Upper lobe of right lung (tissue), 1 donor: ENCODE measurements around the gene VGLL3. TPM values are rescaled to one million over a fixed set of nuclear protein-coding genes. Genes with fewer than 3 reads are reported as not detected.

Experiments used
- ATAC-seq: fragments of 200-7000 bp; cut with Tn5 transposase; one replicate; pipeline ENCODE4 v1.9.1; 2020; ENCODE audit warnings: mild to moderate bottlenecking, moderate library complexity
- DNase-seq: peaks from one replicate; pipeline ENCODE4 v3.0.0-alpha.2; 2020
- H3K27ac ChIP-seq: fragments of 200-600 bp; one replicate; pipeline ENCODE4 v1.8.0; 2022
- H3K27me3 ChIP-seq: fragments of 200-600 bp; one replicate; pipeline ENCODE4 v1.8.0; 2022; ENCODE audit warnings: mild to moderate bottlenecking
- H3K36me3 ChIP-seq: fragments of 200-600 bp; one replicate; pipeline ENCODE4 v1.8.0; 2022
- H3K4me1 ChIP-seq: fragments of 200-600 bp; one replicate; pipeline ENCODE4 v1.8.0; 2022
- H3K4me3 ChIP-seq: fragments of 200-600 bp; one replicate; pipeline ENCODE4 v1.8.0; 2022; ENCODE audit warnings: mild to moderate bottlenecking
- H3K9me3 ChIP-seq: fragments of 200-600 bp; one replicate; pipeline ENCODE4 v1.8.0; 2022
- CTCF ChIP-seq: fragments of 200-600 bp; IDR thresholded peaks from one replicate; pipeline ENCODE4 v1.8.0; 2022; ENCODE audit warnings: antibody characterized with exemption
- intact Hi-C: fragments of 100-400 bp; cut with DNase I; formaldehyde crosslinking; loops from one replicate; pipeline ENCODE4 v1.11.0; 2022
- total RNA-seq: library from RNA; stranded (reverse); fragmentation: NEBNext Ultra II Directional; extraction: Animal tissue kit (Norgen Biotek cat#: 25700); gene quantifications from one replicate; pipeline ENCODE4 v1.2.1, GENCODE V29; 2021
- donor health status: DM: no; HTN: yes; CAD: no; lungs with severe emphysema.

VGLL3 gene
- total RNA-seq, 1 donor from 2014 or later, result 61.5 TPM

- DNase-seq (no peak), ATAC-seq (peak; percentile 59)
- TF ChIP-seq CTCF, result peak; percentile 61
- H3K4me1 ChIP-seq, result no peaks in the 10 kb centered on the region
- H3K4me3 ChIP-seq, result no peak overlapping the region
- intact Hi-C loops, result no loop called here
- H3K27ac ChIP-seq, result no peak overlapping the region
- H3K9me3 ChIP-seq, result no peaks in the 10 kb centered on the region
- H3K36me3 ChIP-seq, result no peaks in the 10 kb centered on the region
- no peaks in the 10 kb centered on the region for H3K27me3 ChIP-seq
These were observed 21.3 kb downstream of the VGLL3 start for GRCh38 chr3:86969500-86970189.

- H3K27me3 ChIP-seq, result no peaks in the 10 kb centered on the region
- no peak for ATAC-seq
- H3K4me3 ChIP-seq, result no peak overlapping the region
- H3K27ac ChIP-seq, result no peak overlapping the region
- no peaks in the 10 kb centered on the region for H3K36me3 ChIP-seq
- no peaks in the 10 kb centered on the region for H3K4me1 ChIP-seq
- H3K9me3 ChIP-seq, result no peaks in the 10 kb centered on the region
- no peak for TF ChIP-seq CTCF
- intact Hi-C loops, result no loop called here
- no peak for DNase-seq
These were observed 22.6 kb downstream of the VGLL3 start for GRCh38 chr3:86968244-86968932.

DNA sequence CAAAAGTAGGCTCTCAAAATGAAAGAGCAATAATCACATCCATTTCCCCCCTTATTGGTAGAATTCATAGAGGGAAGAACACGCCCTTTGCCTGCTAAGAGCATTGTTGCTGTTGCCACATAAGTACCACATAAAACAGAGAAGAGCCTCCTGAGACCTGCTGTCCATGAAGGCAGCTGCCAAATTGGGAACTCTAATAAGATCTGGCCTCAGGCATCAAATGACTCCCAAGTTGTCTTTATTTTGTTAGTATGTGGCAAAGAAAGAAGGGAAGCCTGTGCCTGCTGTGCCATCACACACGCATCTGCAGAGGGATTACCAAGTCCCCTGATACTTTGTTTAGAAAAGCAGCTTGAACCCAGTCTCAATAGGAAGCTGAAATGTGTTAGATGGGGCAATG, 23.9 kb downstream of the VGLL3 start:
- Histone ChIP-seq H3K4me1 (no peaks in the 10 kb centered on the region), H3K4me3 (no peak overlapping the region), H3K36me3 (no peaks in the 10 kb centered on the region), H3K27ac (no peak overlapping the region), H3K27me3 (no peaks in the 10 kb centered on the region), H3K9me3 (no peaks in the 10 kb centered on the region)
- intact Hi-C loops, result no loop called here
- DNase-seq (no peak), ATAC-seq (no peak)
- TF ChIP-seq CTCF, result no peak

DNA sequence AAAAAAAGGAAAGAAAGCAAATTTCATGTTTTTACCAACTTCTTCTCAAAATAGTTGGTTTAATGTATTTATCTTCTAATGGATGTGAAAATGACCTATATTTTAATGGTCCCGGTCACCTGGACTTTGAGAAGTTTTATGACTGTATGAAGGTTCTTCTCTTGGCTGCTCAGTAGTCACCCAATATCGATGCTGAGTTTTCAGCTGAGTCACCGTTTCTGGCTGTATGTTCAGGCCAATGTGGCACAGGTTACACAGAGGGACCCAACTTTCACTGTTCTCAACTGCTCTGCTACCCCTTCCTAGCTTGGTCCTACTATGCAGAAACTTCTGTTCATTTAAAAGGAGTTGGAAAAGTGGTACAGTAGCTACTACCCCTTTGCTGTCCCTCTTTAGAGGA, 25.8 kb downstream of the VGLL3 start:
- no peaks in the 10 kb centered on the region for H3K27me3 ChIP-seq
- intact Hi-C loops, result no loop called here
- no peak overlapping the region for H3K27ac ChIP-seq
- H3K9me3 ChIP-seq, result no peaks in the 10 kb centered on the region
- no peak overlapping the region for H3K4me3 ChIP-seq
- no peak for TF ChIP-seq CTCF
- ATAC-seq, result no peak
- no peaks in the 10 kb centered on the region for H3K4me1 ChIP-seq
- no peak for DNase-seq
- no peaks in the 10 kb centered on the region for H3K36me3 ChIP-seq

- no peaks in the 10 kb centered on the region for H3K27me3 ChIP-seq
- TF ChIP-seq CTCF, result no peak
- no peak for ATAC-seq
- no peak overlapping the region for H3K27ac ChIP-seq
- no peaks in the 10 kb centered on the region for H3K36me3 ChIP-seq
- H3K4me3 ChIP-seq, result no peak overlapping the region
- no peaks in the 10 kb centered on the region for H3K9me3 ChIP-seq
- no peaks in the 10 kb centered on the region for H3K4me1 ChIP-seq
- intact Hi-C loops, result no loop called here
- no peak for DNase-seq
These were observed 27.3 kb downstream of the VGLL3 start for GRCh38 chr3:86963611-86964010.
